ENCODE data around the gene TRRAP. TPM values are rescaled to one million over a fixed set of nuclear protein-coding genes. Genes with fewer than 3 reads are reported as not detected.

TRRAP gene
- total and polyA plus RNA-seq, 2 of the 8 experiments (the other 6 are each of a cell fraction or from before 2014, with no cell fraction given), result 21.7 to 48.6 TPM

DNA sequence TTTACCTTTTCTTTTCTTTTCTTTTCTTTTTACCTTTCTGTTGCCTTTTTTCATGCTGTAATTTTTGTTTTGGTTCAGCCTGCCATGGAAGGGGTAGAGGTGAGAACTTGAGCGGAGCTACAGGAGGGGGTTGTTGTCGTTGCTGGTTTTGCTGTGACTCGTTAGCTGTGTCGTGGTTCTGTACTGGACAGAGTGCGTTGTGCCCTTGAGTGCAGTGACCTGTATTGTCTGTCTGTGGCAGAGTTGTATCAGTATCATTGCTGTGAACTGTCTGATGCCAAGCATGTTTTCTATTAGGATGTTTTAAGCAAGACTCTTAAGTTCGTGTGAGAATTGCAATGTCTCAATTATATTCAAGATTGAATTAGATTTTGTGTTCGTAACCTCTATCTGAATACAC lies 67.5 kb downstream of the TRRAP start:
- Histone ChIP-seq H3K56ac (replicated peaks; ENCODE audit: insufficient read length, low read depth, low read length) (no peak overlapping the region), H3K27ac (ENCODE audit: low read depth, low read length) (no peak overlapping the region), H2BK12ac (ENCODE audit: low read depth, low read length) (no peak overlapping the region), H3K79me1 (ENCODE audit: low read depth, low read length) (peaks cover 5% of the 10 kb centered on the region), H3K27me3 (replicated peaks in 1 of 4; ENCODE audit: control insufficient read depth in 3 of 4, extremely low read depth in 1 of 4, insufficient read depth in 3 of 4, low read length in 3 of 4) (no peaks in the 10 kb centered on the region), H4K5ac (ENCODE audit: insufficient read length, low read depth, low read length) (no peak overlapping the region), H2AK5ac (ENCODE audit: low read depth, low read length) (no peak overlapping the region), H2AFZ (ENCODE audit: low read length) (no peak overlapping the region), H3K23me2 (ENCODE audit: low read depth, low read length) (peaks cover 3% of the 10 kb centered on the region), H3K9me3 (ENCODE audit: insufficient read depth in 2 of 2, low read depth in 1 of 2, low read length in 1 of 2) (no peaks in the 10 kb centered on the region), H3K4me2 (ENCODE audit: insufficient read depth in 1 of 2, low read depth in 2 of 2, low read length in 2 of 2) (no peak overlapping the region), H2BK20ac (ENCODE audit: low read length) (no peak overlapping the region), H2BK5ac (ENCODE audit: low read depth, low read length) (no peak overlapping the region), H2BK120ac (replicated peaks; ENCODE audit: low read depth, low read length) (no peak overlapping the region), H3K23ac (ENCODE audit: insufficient read length) (no peak overlapping the region), H3K4me3 (ENCODE audit: extremely low read depth in 1 of 4, insufficient read depth in 2 of 4, low read depth in 3 of 4, low read length in 4 of 4) (no peak overlapping the region), H3K4ac (replicated peaks; ENCODE audit: insufficient read length, low read depth, low read length) (no peak overlapping the region), H4K8ac (ENCODE audit: extremely low read depth, insufficient read depth, low read length) (no peak overlapping the region), H3K18ac (ENCODE audit: extremely low read depth, low read length) (no peak overlapping the region), H3K4me1 (replicated peaks in 1 of 4; ENCODE audit: control insufficient read depth in 3 of 4, insufficient read depth in 4 of 4, low read length in 3 of 4) (no peaks in the 10 kb centered on the region), H3K79me2 (ENCODE audit: control insufficient read depth in 1 of 2, insufficient read depth in 2 of 2, low read length in 2 of 2) (peaks cover 0 to 6% of the 10 kb centered on the region in 2 experiments; a peak in 1 of 4 replicates), H4K91ac (replicated peaks; ENCODE audit: insufficient read length, low read length) (no peak overlapping the region), H2BK15ac (ENCODE audit: low read length) (no peak overlapping the region), H4K20me1 (replicated peaks in 1 of 2; ENCODE audit: control insufficient read depth in 1 of 2, insufficient read depth in 2 of 2, low read length in 2 of 2) (peaks cover 0 to 11% of the 10 kb centered on the region in 2 experiments), H3K14ac (ENCODE audit: insufficient read length) (no peak overlapping the region), H3K9ac (replicated peaks in 1 of 4; ENCODE audit: extremely low read depth in 1 of 4, low read depth in 3 of 4, low read length in 3 of 4) (no peak overlapping the region), H3K36me3 (ENCODE audit: control insufficient read depth in 2 of 4, insufficient read depth in 4 of 4, low read length in 3 of 4) (peaks cover 28 to 69% (median 47%) of the 10 kb centered on the region in 4 experiments)
- FAIRE-seq (no peak), DNase-seq (ENCODE audit: low read depth in 1 of 2, low spot score in 2 of 2) (no peak)
- CTCF ChIA-PET (ENCODE audit: partially characterized antibody), result no interaction called here
- WGBS, 2 experiments (ENCODE audit: extremely low coverage in 1 of 2, insufficient coverage in 1 of 2, insufficient read length in 1 of 2, insufficient replicate concordance in 2 of 2, low coverage in 1 of 2, low lambda C conversion rate in 2 of 2, missing lambda C conversion rate in 1 of 2), result 91% methylated on average over 7 of the region's 7 CpGs; no CpG with 5 or more reads in 1 of the 2 experiments
- POLR2A ChIA-PET (ENCODE audit: partially characterized antibody), result no interaction called here
- TF ChIP-seq SP2 (IDR thresholded peaks at IDR 0.05; ENCODE audit: low read length), result no peak
- TF ChIP-seq BCL11A (IDR thresholded peaks at IDR 0.05; ENCODE audit: low read depth in 2 of 2, low read length in 2 of 2), result no peak
- no peak for TF ChIP-seq EZH2 (IDR thresholded peaks at IDR 0.05; ENCODE audit: low read depth, low read length, severe bottlenecking)
- no peak for TF ChIP-seq POLR2A (IDR thresholded peaks at IDR 0.05; ENCODE audit: control extremely low read depth in 1 of 2, low read depth in 2 of 2, low read length in 2 of 2)
- TF ChIP-seq TEAD4 (IDR thresholded peaks at IDR 0.05; ENCODE audit: low read depth, low read length), result no peak
- TF ChIP-seq, protein P1, sequence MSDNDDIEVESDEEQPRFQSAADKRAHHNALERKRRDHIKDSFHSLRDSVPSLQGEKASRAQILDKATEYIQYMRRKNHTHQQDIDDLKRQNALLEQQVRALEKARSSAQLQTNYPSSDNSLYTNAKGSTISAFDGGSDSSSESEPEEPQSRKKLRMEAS (IDR thresholded peaks at IDR 0.05), result no peak
- no peak for TF ChIP-seq SP4 (IDR thresholded peaks at IDR 0.05; ENCODE audit: low read length)
- no peak for TF ChIP-seq POU5F1 (IDR thresholded peaks at IDR 0.05; ENCODE audit: low read depth, low read length)
- TF ChIP-seq RNF2 (IDR thresholded peaks at IDR 0.05; ENCODE audit: borderline replicate concordance, low read depth, low read length, missing control alignments, poor library complexity, severe bottlenecking), result no peak
- TF ChIP-seq CTBP2 (IDR thresholded peaks at IDR 0.05; ENCODE audit: borderline replicate concordance, insufficient read depth, insufficient read length, low read length), result no peak
- TF ChIP-seq SAP30 (IDR thresholded peaks at IDR 0.05; ENCODE audit: insufficient read depth, insufficient replicate concordance, low read length), result no peak
- no peak for TF ChIP-seq TAF1 (IDR thresholded peaks at IDR 0.05; ENCODE audit: low read depth, low read length)
- no peak for TF ChIP-seq GABPA (IDR thresholded peaks at IDR 0.05; ENCODE audit: borderline replicate concordance, insufficient read depth, low read length)
- TF ChIP-seq CREB1 (IDR thresholded peaks at IDR 0.05), result no peak
- TF ChIP-seq CEBPB (IDR thresholded peaks at IDR 0.05; ENCODE audit: low read depth, low read length), result no peak
- TF ChIP-seq SRF (IDR thresholded peaks at IDR 0.05; ENCODE audit: low read depth, low read length), result no peak

Measured in H1 (cell line).